ENCODE data around the gene PARVB.

Gene PARVB

GRCh38 chr22:44087089-44087430 is 63.0 kb downstream of the PARVB start:
- no peak for DNase-seq (ENCODE audit: insufficient read length, low spot score)
- FAIRE-seq = no peak

GRCh38 chr22:44088976-44089570 is 65.0 kb downstream of the PARVB start:
- DNase-seq (ENCODE audit: insufficient read length, low spot score) = no peak
- no peak for FAIRE-seq
- no peak for TF ChIP-seq CTCF (IDR thresholded peaks at IDR 0.05; ENCODE audit: insufficient read depth, missing control alignments)

More at GRCh38 chr22:44087089-44087430, 63.0 kb downstream of the PARVB start:
- no peak for TF ChIP-seq CTCF (IDR thresholded peaks at IDR 0.05; ENCODE audit: insufficient read depth, missing control alignments)

GRCh38 chr22:44089717-44090570 is 65.8 kb downstream of the PARVB start:
- FAIRE-seq (no peak), DNase-seq (ENCODE audit: insufficient read length, low spot score) (no peak)
- TF ChIP-seq CTCF (IDR thresholded peaks at IDR 0.05; ENCODE audit: insufficient read depth, missing control alignments) = no peak

- no peak for TF ChIP-seq CTCF (IDR thresholded peaks at IDR 0.05; ENCODE audit: insufficient read depth, missing control alignments)
- no peak for DNase-seq (ENCODE audit: insufficient read length, low spot score)
- FAIRE-seq = no peak
Observed at GRCh38 chr22:44090571-44090905, 66.4 kb downstream of the PARVB start.

GRCh38 chr22:44091021-44091721 is 67.1 kb downstream of the PARVB start:
- no peak for DNase-seq (ENCODE audit: insufficient read length, low spot score)

GRCh38 chr22:44091751-44092150 is 67.6 kb downstream of the PARVB start:
- FAIRE-seq = no peak
- DNase-seq (ENCODE audit: insufficient read length, low spot score) = no peak
- TF ChIP-seq CTCF (IDR thresholded peaks at IDR 0.05; ENCODE audit: insufficient read depth, missing control alignments) = no peak

More at GRCh38 chr22:44091021-44091721, 67.1 kb downstream of the PARVB start:
- no peak for FAIRE-seq
- TF ChIP-seq CTCF (IDR thresholded peaks at IDR 0.05; ENCODE audit: insufficient read depth, missing control alignments) = no peak
